HepG2 (cell line): Measurements from ENCODE around the gene AADACL4. TPM values are rescaled to one million over a fixed set of nuclear protein-coding genes. Genes with fewer than 3 reads are reported as not detected.

Experiments
- CBFB ChIP-seq: sonication (generic); formaldehyde crosslinking; IDR thresholded peaks from 2 replicates; pipeline ENCODE4 v1.4.0; 2020; ENCODE audit warnings: missing genetic modification reagents
- DMAP1 ChIP-seq: IDR thresholded peaks from 2 replicates; pipeline ENCODE4 v1.6.1; 2016
- EZH2 ChIP-seq: conservative IDR thresholded peaks from 2 replicates; pipeline ENCODE4 v1.6.1; 2012; ENCODE audit warnings: mild to moderate bottlenecking, low read depth, low read length, moderate library complexity
- FOXJ3 ChIP-seq: sonication (generic); formaldehyde crosslinking; IDR thresholded peaks from 2 replicates; pipeline ENCODE4 v1.4.0; 2020; ENCODE audit warnings: missing genetic modification reagents, mild to moderate bottlenecking, borderline replicate concordance
- FOXP1 ChIP-seq, 2 experiments: fragments of 450-650 bp in 1 of 2; IDR thresholded peaks; 2 replicates each; pipeline ENCODE4 v1.6.1; 2017 to 2018; ENCODE audit warnings: antibody characterized with exemption in 1 of 2
- HMG20B ChIP-seq: conservative IDR thresholded peaks from 2 replicates; pipeline ENCODE4 v1.6.1; 2016; ENCODE audit warnings: missing genetic modification reagents, missing compliant biosample characterization
- HOXA3 ChIP-seq: sonication (generic); formaldehyde crosslinking; IDR thresholded peaks from 2 replicates; pipeline ENCODE4 v1.5.0; 2020; ENCODE audit warnings: missing genetic modification reagents
- KAT2B ChIP-seq: fragments of 150-350 bp; IDR thresholded peaks from 2 replicates; pipeline ENCODE4 v1.6.1; 2014; ENCODE audit warnings: low read depth, low read length, borderline replicate concordance
- NCOA2 ChIP-seq: sonication (generic); formaldehyde crosslinking; IDR thresholded peaks from 2 replicates; pipeline ENCODE4 v1.8.0; 2022; ENCODE audit warnings: inconsistent platforms
- NFE2L2 ChIP-seq: fragments of 150-350 bp; IDR thresholded peaks from 2 replicates; pipeline ENCODE4 v1.6.1; 2014; ENCODE audit warnings: low read length
- NR2F2 ChIP-seq: IDR thresholded peaks from 2 replicates; pipeline ENCODE4 v1.6.1; 2012; ENCODE audit warnings: low read depth, inconsistent platforms, borderline replicate concordance
- SKI ChIP-seq: fragments of 450-650 bp; IDR thresholded peaks from one replicate; pipeline ENCODE4 v1.6.1; 2018; ENCODE audit warnings: mild to moderate bottlenecking; ENCODE audit not compliant: partially characterized antibody
- TSC22D2 ChIP-seq: sonication (generic); formaldehyde crosslinking; IDR thresholded peaks from 2 replicates; pipeline ENCODE4 v1.5.1; 2020; ENCODE audit warnings: missing genetic modification reagents, mild to moderate bottlenecking, borderline replicate concordance
- ZEB1 ChIP-seq: IDR thresholded peaks from 2 replicates; pipeline ENCODE4 v1.6.1; 2012; ENCODE audit warnings: mild to moderate bottlenecking, low read depth, inconsistent platforms; ENCODE audit not compliant: insufficient replicate concordance
- ZFP41 ChIP-seq: sonication (generic); formaldehyde crosslinking; IDR thresholded peaks from 2 replicates; pipeline ENCODE4 v1.4.0; 2020; ENCODE audit warnings: mild to moderate bottlenecking, missing genetic modification reagents, borderline replicate concordance
- ZKSCAN8 ChIP-seq: IDR thresholded peaks from 2 replicates; pipeline ENCODE4 v1.6.1; 2016; ENCODE audit warnings: borderline replicate concordance, missing genetic modification reagents, missing compliant biosample characterization
- ZNF205 ChIP-seq: IDR thresholded peaks from 2 replicates; pipeline ENCODE4 v1.6.1; 2018; ENCODE audit warnings: missing biosample characterization, missing genetic modification reagents
- ZNF326 ChIP-seq: sonication (generic); formaldehyde crosslinking; IDR thresholded peaks from 2 replicates; pipeline ENCODE4 v1.4.0; 2020; ENCODE audit warnings: missing genetic modification reagents, borderline replicate concordance
- ZNF337 ChIP-seq: sonication (generic); formaldehyde crosslinking; IDR thresholded peaks from 2 replicates; pipeline ENCODE4 v1.5.1; 2020; ENCODE audit warnings: missing genetic modification reagents, low read depth, mild to moderate bottlenecking, borderline replicate concordance
- ZNF343 ChIP-seq: sonication (generic); formaldehyde crosslinking; IDR thresholded peaks from 2 replicates; pipeline ENCODE4 v1.4.0; 2020; ENCODE audit warnings: mild to moderate bottlenecking, missing genetic modification reagents
- polyA plus RNA-seq, 8 experiments: library from polyadenylated mRNA; depleted of rRNA in 3 of 8; stranded (reverse) in 7 of 8; unstranded in 1 of 8; fragments of >200 nt; fragmentation: Illumina TruSeq in 4 of 8; extraction: Trizol in 4 of 8; gene quantifications; 2 replicates each; pipeline versions ENCODE4 v1.2.1 to v1.2.3, GENCODE V29; 2011 to 2016; ENCODE audit warnings: low read depth in 4 of 8, missing spikeins in 1 of 8, mixed read lengths in 1 of 8; ENCODE audit not compliant: insufficient read depth in 1 of 8
- total RNA-seq, 5 experiments: library from RNA; depleted of rRNA; stranded (reverse); fragments of >200 nt; fragmentation: Illumina TruSeq; extraction: Trizol; gene quantifications; 2 replicates each; pipeline ENCODE4 v1.2.3, GENCODE V29; 2016; ENCODE audit warnings: low read depth in 1 of 5
- TF ChIP-seq, protein P1 (sequence below): sonication (generic); formaldehyde crosslinking; IDR thresholded peaks from 2 replicates; pipeline ENCODE4 v1.4.0; 2020; ENCODE audit warnings: missing genetic modification reagents, borderline replicate concordance
- TF ChIP-seq, protein P2 (sequence below): sonication (generic); formaldehyde crosslinking; IDR thresholded peaks from 2 replicates; pipeline ENCODE4 v1.4.0; 2020; ENCODE audit warnings: missing genetic modification reagents
- TF ChIP-seq, protein P3 (sequence below): sonication (generic); formaldehyde crosslinking; IDR thresholded peaks from 2 replicates; pipeline ENCODE4 v1.4.0; 2020; ENCODE audit warnings: mild to moderate bottlenecking, missing genetic modification reagents
- TF ChIP-seq, protein P4 (sequence below): sonication (generic); formaldehyde crosslinking; IDR thresholded peaks from 2 replicates; pipeline ENCODE4 v1.9.0; 2021; ENCODE audit warnings: missing genetic modification reagents, mild to moderate bottlenecking, borderline replicate concordance

Gene AADACL4
- total and polyA plus RNA-seq, 2 of the 13 experiments (the other 11 are each of a cell fraction or from before 2014, with no cell fraction given) = not detected

DNA sequence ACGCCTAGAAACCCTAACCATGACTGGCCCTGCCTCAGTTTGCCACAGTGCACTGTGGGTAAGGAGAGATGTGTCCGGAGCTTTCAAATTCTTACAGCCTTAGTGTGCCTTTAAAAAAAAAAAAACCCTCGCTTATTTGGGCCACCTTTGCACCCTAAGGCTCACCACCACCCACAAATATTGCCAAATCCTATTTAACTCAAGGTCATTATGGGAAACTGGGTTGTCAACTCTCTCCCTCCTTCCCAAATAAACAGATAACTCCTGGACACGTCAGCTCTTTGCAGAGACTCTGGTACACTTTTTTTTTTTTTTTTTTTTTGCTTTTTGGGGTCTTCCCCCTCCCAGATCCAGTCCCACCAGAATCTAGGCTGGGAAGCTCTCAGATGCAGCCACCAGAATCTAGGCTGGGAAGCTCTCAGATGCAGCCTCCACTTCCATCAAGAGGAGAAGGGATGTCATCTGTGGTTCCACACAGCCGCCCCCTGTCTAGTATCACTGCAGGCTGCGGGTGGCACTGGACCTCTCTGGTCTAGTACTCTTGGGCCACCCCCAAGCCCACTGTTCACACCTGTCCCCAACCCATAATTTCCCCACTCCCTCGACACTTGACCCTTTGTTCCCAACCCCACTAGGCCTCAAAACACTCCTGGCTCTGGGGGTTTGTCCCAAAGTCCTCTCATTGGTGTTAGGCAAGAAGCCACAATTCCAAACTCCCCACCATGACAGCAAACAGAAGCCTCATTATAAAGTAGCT lies 29.3 kb upstream of the AADACL4 start (continued):
- TF ChIP-seq, protein P1, sequence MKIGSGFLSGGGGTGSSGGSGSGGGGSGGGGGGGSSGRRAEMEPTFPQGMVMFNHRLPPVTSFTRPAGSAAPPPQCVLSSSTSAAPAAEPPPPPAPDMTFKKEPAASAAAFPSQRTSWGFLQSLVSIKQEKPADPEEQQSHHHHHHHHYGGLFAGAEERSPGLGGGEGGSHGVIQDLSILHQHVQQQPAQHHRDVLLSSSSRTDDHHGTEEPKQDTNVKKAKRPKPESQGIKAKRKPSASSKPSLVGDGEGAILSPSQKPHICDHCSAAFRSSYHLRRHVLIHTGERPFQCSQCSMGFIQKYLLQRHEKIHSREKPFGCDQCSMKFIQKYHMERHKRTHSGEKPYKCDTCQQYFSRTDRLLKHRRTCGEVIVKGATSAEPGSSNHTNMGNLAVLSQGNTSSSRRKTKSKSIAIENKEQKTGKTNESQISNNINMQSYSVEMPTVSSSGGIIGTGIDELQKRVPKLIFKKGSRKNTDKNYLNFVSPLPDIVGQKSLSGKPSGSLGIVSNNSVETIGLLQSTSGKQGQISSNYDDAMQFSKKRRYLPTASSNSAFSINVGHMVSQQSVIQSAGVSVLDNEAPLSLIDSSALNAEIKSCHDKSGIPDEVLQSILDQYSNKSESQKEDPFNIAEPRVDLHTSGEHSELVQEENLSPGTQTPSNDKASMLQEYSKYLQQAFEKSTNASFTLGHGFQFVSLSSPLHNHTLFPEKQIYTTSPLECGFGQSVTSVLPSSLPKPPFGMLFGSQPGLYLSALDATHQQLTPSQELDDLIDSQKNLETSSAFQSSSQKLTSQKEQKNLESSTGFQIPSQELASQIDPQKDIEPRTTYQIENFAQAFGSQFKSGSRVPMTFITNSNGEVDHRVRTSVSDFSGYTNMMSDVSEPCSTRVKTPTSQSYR (CRISPR knock-in tag) = peak; percentile 31; the same call in 1 of the 2 replicates
- TF ChIP-seq HMG20B (CRISPR knock-in tag) (peak; percentile 65; the same call in 1 of the 2 replicates), HOXA3 (CRISPR knock-in tag) (peak; percentile 56; the same call in 1 of the 2 replicates), ZEB1 (no peak), SKI (peak; percentile 15), ZKSCAN8 (CRISPR knock-in tag) (peak; percentile 25; the same call in 1 of the 2 replicates), ZFP41 (CRISPR knock-in tag) (no peak), CBFB (no peak), TSC22D2 (CRISPR knock-in tag) (peak; percentile 46; the same call in 1 of the 2 replicates), ZNF337 (no peak), KAT2B (no peak), FOXJ3 (CRISPR knock-in tag) (peak; percentile 66; the same call in 1 of the 2 replicates), NCOA2 (CRISPR knock-in tag) (peak; percentile 87), DMAP1 (CRISPR knock-in tag) (0 out of 2 replicates have a peak, but pooled peaks have one; percentile 21), ZNF343 (CRISPR knock-in tag) (no peak), NR2F2 (peak; percentile 42; the same call in 1 of the 2 replicates), ZNF326 (CRISPR knock-in tag) (no peak), NFE2L2 (no peak), ZNF205 (no peak), EZH2 (no peak), FOXP1 (IDR thresholded peaks at IDR 0.05) (no peak), FOXP1 (CRISPR knock-in tag; IDR thresholded peaks at IDR 0.05) (peak; percentile 87)
- TF ChIP-seq, protein P2, sequence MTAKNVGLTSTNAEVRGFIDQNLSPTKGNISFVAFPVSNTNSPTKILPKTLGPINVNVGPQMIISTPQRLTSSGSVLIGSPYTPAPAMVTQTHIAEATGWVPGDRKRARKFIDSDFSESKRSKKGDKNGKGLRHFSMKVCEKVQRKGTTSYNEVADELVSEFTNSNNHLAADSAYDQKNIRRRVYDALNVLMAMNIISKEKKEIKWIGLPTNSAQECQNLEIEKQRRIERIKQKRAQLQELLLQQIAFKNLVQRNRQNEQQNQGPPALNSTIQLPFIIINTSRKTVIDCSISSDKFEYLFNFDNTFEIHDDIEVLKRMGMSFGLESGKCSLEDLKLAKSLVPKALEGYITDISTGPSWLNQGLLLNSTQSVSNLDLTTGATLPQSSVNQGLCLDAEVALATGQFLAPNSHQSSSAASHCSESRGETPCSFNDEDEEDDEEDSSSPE (CRISPR knock-in tag) = 0 out of 2 replicates have a peak, but pooled peaks have one; percentile 16
- TF ChIP-seq, protein P3, sequence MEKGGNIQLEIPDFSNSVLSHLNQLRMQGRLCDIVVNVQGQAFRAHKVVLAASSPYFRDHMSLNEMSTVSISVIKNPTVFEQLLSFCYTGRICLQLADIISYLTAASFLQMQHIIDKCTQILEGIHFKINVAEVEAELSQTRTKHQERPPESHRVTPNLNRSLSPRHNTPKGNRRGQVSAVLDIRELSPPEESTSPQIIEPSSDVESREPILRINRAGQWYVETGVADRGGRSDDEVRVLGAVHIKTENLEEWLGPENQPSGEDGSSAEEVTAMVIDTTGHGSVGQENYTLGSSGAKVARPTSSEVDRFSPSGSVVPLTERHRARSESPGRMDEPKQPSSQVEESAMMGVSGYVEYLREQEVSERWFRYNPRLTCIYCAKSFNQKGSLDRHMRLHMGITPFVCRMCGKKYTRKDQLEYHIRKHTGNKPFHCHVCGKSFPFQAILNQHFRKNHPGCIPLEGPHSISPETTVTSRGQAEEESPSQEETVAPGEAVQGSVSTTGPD (CRISPR knock-in tag) = 0 out of 2 replicates have a peak, but pooled peaks have one; percentile 39
- TF ChIP-seq, protein P4, sequence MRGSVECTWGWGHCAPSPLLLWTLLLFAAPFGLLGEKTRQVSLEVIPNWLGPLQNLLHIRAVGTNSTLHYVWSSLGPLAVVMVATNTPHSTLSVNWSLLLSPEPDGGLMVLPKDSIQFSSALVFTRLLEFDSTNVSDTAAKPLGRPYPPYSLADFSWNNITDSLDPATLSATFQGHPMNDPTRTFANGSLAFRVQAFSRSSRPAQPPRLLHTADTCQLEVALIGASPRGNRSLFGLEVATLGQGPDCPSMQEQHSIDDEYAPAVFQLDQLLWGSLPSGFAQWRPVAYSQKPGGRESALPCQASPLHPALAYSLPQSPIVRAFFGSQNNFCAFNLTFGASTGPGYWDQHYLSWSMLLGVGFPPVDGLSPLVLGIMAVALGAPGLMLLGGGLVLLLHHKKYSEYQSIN (CRISPR knock-in tag) = no peak
